ENCODE results near the gene CNTNAP2. TPM values are rescaled to one million over a fixed set of nuclear protein-coding genes. Genes with fewer than 3 reads are reported as not detected.

The CNTNAP2 gene
- total and polyA plus RNA-seq, 12 donors = 0.07 to 0.77 (median 0.24) TPM

- no peaks in the 10 kb centered on the region for H3K4me1 ChIP-seq
- peaks cover 0 to 20% (median 0%) of the 10 kb centered on the region in 11 donors for H3K9me3 ChIP-seq
- no peaks in the 10 kb centered on the region for H3K27me3 ChIP-seq
- WGBS, 2 donors = 74 to 83% methylated on average over 3 of the region's 3 CpGs
- no peaks in the 10 kb centered on the region for H3K36me3 ChIP-seq
- DNase-seq (no peak), ATAC-seq (no peak)
- intact Hi-C loops (cut with DNase I) = no loop called here
- no peak for TF ChIP-seq CTCF (IDR thresholded peaks at IDR 0.05)
- no peak overlapping the region for H3K4me3 ChIP-seq
- no peak overlapping the region for H3K27ac ChIP-seq
Measured at GRCh38 chr7:147803151-147803550, 1686.5 kb downstream of the CNTNAP2 start.

- H3K4me3 ChIP-seq = no peak overlapping the region
- WGBS, 2 donors = 16 to 18% methylated on average over 4 of the region's 4 CpGs
- H3K27me3 ChIP-seq = no peaks in the 10 kb centered on the region
- H3K9me3 ChIP-seq = peaks cover 0 to 20% (median 0%) of the 10 kb centered on the region in 11 donors
- H3K27ac ChIP-seq = no peak overlapping the region
- H3K4me1 ChIP-seq = no peaks in the 10 kb centered on the region
- intact Hi-C loops (cut with DNase I) = no loop called here
- ATAC-seq = no peak
- no peak for TF ChIP-seq CTCF (IDR thresholded peaks at IDR 0.05)
- H3K36me3 ChIP-seq = no peaks in the 10 kb centered on the region
- DNase-seq = no peak
Measured at GRCh38 chr7:147803606-147804005, 1687.0 kb downstream of the CNTNAP2 start.

- H3K4me1 ChIP-seq = no peaks in the 10 kb centered on the region
- no peak for DNase-seq
- no peak for TF ChIP-seq CTCF (IDR thresholded peaks at IDR 0.05)
- ATAC-seq = no peak
- no peaks in the 10 kb centered on the region for H3K27me3 ChIP-seq
- peaks cover 0 to 20% (median 0%) of the 10 kb centered on the region in 11 donors for H3K9me3 ChIP-seq
- H3K27ac ChIP-seq = no peak overlapping the region
- H3K4me3 ChIP-seq = no peak overlapping the region
- no peaks in the 10 kb centered on the region for H3K36me3 ChIP-seq
- intact Hi-C loops (cut with DNase I) = no loop called here
Measured at GRCh38 chr7:147804032-147804431, 1687.4 kb downstream of the CNTNAP2 start.

GRCh38 chr7:147805996-147806576, 1689.5 kb downstream of the CNTNAP2 start:
- Histone ChIP-seq H3K27me3 (no peaks in the 10 kb centered on the region), H3K36me3 (no peaks in the 10 kb centered on the region), H3K4me3 (no peak overlapping the region), H3K4me1 (no peaks in the 10 kb centered on the region), H3K27ac (no peak overlapping the region), H3K9me3 (peaks cover 0 to 20% (median 0%) of the 10 kb centered on the region in 11 donors)
- ATAC-seq (no peak), DNase-seq (no peak)
- intact Hi-C loops (cut with DNase I) = no loop called here
- TF ChIP-seq CTCF (IDR thresholded peaks at IDR 0.05) = no peak

Data from heart right ventricle (tissue), 16 donors.